HG03039 (cell line): ENCODE measurements around the gene ACD.

Source experiments
- ATAC-seq: cut with Tn5 transposase; IDR thresholded peaks from one replicate; pipeline ENCODE4 v1.9.1; 2021; ENCODE audit warnings: mild to moderate bottlenecking, moderate library complexity; ENCODE audit not compliant: unreplicated experiment

The ACD gene

GRCh38 chr16:67676516-67676915, 16.5 kb upstream of the ACD start:
- no peak for ATAC-seq

- no peak for ATAC-seq
Measured at GRCh38 chr16:67675999-67676398, 15.9 kb upstream of the ACD start.

- no peak for ATAC-seq
Measured at GRCh38 chr16:67675579-67675935, 15.5 kb upstream of the ACD start.

- ATAC-seq, result no peak
Measured at GRCh38 chr16:67674851-67675578, 15.0 kb upstream of the ACD start.

DNA sequence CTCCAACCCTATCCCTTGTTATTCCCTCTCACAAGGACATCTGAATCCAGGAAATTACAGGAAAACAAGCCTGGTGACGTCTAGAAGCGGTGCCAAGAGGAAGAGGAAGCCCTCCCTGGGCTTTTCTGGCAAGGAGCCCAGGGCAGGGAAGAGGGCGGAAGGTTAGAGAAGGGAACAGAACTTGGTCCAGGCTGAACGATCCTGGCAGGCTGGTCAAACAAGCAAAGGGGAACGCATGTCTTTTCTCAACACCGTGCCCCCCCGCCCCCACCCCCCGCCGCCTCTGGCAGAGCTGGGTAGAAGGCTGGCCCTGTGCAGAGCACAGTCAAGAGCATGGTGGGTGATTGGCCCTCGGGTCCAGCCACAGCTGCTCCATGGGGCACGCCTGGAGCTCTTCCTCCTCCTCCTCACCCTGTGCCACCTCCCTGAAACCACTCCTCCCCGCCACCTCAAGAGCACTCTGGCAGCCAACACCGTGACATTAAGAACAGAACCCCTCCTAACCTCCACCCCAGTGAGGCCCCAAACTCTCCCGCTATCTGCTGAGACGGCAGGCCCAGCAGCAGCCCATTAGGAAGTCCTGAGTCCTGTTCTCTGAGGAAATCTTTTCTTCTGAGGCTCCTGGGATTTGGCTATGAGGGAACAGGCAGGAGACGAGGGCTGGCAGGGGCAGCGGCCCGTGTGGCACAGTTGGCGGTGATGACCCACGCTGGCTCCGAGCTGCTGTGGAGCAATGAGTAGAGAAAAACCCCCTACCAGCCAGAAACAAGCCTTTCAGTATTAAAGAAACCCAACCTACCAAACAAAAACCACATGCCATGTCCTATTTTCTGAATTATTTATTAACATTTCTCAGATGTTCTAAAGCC, 13.9 kb upstream of the ACD start:
- ATAC-seq, result no peak

- no peak for ATAC-seq
Measured at GRCh38 chr16:67672739-67673662, 12.9 kb upstream of the ACD start.

GRCh38 chr16:67672306-67672705, 12.2 kb upstream of the ACD start:
- no peak for ATAC-seq

DNA sequence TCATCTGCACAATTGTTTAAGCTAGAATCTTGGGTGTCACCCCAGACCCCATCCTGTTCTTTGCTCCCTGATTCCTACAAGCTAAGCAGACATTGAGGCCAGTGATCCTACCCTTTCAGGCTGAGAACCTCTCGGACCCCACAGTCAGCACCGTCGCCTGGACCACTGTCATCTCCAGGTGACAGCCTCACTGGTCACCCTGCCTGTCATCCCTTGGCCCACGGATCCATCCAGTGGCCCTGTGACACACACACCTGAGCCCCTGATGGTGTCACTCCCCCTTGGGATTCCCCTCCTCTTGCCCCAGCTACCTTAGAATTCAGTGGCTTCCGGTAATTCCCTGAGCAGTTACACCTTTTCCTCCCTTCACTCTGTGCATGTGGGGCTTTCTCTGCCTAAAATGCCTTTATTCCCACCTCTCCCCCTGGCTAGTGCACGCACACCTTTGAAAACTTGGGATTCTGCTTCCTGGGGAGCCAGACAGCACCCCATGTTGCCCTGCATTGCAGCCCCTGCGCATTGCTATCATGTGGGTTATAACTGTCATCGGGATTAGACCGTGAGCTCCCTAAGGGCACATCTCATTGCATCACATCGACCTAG, 9.5 kb upstream of the ACD start:
- no peak for ATAC-seq

GRCh38 chr16:67668495-67669157, 8.6 kb upstream of the ACD start:
- ATAC-seq, result no peak

DNA sequence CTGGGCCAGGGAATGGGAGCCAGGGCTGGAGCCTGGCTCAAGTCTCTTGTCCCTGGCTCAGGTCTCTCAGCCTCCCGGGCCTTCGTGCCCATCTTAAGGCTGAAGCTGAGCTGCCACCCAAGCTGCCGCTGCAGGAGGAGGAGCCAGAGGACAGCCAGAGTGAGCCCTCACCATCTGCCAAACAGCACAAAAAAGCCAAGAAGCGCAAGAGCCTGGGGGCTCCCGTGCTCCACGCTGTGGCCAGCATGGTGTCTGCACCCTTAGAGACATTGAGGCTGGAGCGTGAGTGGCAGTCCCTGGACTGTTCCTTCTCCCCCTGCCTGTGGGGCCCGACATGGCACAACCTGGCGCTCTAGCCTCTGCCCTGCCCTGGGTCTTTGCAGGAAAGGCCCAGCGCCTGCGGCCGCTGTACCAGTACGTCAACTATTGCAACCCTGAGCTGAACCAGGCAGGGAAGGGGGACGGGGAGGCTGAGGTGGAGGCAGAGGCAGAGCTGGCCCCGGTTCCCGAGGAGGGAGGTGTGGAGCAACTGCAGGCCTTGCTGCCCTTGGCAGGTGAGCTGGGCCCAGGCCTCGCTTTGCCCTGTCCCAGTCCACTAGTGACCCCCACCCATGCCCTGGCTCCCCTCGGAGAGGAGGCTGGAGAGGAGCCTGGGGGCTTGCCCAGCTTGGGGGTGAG, 7.9 kb upstream of the ACD start:
- peak; percentile 43 for ATAC-seq

DNA sequence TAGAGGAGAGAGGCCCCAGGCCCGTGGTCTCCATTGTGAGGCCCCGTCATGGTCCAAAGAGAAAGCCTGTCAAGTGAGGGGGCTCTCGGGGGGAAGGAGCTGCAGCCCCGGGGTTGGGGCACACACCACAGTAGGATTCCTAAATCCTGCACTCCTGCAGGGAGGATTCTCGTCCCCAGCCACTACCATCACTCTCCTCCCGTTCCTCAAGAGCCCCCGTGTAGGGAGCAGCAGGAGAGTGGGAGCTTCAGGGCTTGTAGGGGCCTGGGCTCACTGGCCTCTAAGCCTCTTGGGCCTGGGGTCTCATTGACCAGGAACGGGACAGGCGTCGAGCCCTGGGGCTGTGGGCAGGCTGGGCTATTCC, 7.4 kb upstream of the ACD start:
- ATAC-seq, result no peak

DNA sequence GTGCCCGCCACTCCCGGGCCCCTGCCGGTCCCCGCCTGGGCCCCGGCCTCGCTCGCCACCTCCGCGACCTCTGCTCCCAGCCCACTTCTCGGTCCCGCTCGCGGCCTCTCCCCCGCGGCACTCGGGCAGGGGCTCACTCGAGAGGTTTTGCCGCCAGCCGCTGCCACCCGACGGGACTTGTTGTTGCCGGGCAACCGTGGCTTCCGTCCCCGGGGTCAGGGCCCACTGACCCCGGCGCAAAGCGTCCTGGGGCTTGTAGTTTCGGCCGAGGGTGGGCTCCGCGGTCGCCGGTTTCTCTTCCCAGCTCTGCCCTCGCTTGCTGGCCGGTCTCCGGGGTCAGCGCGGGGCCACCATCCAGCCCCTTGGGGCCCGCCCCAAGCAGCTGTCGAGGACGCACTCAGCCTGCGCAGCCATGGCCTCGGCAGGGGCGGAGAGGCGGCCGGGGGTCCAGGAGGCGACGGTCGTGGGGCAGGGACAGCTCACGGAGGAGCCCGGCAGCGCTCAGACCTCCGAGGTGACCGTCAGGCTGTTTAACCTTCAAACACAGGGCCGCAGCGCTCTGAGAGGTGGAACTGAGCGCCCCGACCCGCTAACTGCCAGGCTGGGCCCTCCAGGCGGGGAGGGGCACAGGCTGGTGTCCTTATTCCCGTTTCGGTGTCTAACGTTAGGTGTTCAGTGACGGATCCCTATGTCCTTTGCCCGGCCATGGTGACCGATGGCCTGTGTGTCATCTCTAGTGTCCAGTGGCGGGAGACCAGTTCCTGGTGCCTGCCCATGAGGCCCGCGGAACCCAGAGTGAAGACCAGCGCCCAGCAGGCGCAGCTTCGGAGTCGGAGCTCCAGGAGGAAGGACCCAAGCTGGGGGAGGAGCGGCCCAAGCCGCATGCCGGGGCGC, 6.7 kb upstream of the ACD start, which contains the start of the genes C16orf86 and ENKD1:
Gene C16orf86 (plus strand): TSS at position 256 of the 894 bp plus-strand sequence. CDS start 157 bp downstream, at position 413.
Gene ENKD1 (minus strand): TSS at position 192 of the 894 bp plus-strand sequence. CDS start 308 bp downstream, outside the sequence.
- ATAC-seq, result peak; percentile 46

- no peak for ATAC-seq
Measured at GRCh38 chr16:67666032-67666551, 6.0 kb upstream of the ACD start.

- ATAC-seq, result no peak
Measured at GRCh38 chr16:67665598-67665997, 5.5 kb upstream of the ACD start.

DNA sequence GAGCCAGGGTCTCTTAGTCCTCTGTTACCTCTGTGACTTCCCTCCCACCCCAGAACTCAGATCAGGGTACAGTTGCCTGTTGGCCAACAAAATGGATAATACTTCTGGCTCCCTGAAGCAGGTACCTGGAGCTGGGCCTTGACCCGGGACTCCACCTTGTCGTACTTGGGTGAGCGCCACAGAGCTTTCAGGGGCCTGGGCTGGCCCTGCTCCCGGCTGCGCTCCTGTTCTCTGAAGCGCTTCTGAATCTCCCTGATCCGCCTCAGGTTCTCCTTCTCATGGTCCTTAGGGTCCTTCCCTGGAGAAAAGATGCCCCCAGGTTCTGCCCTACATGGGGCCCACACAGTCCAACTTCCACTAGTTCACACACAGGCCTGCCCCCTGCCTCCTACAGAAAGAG, 4.8 kb upstream of the ACD start:
- no peak for ATAC-seq

GRCh38 chr16:67664258-67664657, 4.2 kb upstream of the ACD start:
- no peak for ATAC-seq

GRCh38 chr16:67663877-67664222, 3.8 kb upstream of the ACD start:
- no peak for ATAC-seq

GRCh38 chr16:67663151-67663876, 3.3 kb upstream of the ACD start:
- ATAC-seq, result no peak
